ENCODE results near the gene PFKFB2.

PFKFB2 gene

DNA sequence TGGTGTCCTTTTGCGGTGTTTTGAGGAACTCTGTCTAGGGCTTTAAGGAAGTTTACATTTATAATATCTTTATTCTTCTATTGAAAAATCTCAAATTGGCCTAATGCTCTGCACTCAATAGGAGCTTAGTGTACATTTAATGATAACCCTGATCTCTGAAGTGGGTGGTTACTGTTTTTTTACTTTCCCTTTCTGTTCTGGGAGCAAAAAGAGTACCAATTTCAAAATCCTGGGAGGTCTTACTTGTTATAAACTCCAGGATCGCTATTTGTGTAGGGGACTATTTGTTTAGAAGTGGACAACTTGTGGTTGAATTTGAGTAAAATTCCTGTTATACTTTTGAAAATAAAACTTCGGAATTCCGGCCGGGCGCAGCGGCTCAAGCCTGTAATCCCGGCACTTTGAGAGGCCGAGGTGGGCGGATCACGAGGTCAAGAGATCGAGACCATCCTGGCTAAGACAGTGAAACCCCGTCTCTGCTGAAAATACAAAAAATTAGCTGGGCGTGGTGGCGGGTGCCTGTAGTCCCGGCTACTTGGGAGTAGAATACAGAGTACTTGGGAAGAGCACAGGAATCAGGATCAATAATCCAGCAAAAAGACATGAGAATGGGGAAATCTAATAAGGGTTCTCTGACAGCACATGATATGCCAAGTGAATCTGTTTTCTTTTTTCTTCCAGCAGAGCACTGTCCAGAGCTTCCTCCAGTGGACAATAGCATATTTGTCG lies 36.7 kb downstream of the PFKFB2 start:
- DNase-seq = no peak

DNA sequence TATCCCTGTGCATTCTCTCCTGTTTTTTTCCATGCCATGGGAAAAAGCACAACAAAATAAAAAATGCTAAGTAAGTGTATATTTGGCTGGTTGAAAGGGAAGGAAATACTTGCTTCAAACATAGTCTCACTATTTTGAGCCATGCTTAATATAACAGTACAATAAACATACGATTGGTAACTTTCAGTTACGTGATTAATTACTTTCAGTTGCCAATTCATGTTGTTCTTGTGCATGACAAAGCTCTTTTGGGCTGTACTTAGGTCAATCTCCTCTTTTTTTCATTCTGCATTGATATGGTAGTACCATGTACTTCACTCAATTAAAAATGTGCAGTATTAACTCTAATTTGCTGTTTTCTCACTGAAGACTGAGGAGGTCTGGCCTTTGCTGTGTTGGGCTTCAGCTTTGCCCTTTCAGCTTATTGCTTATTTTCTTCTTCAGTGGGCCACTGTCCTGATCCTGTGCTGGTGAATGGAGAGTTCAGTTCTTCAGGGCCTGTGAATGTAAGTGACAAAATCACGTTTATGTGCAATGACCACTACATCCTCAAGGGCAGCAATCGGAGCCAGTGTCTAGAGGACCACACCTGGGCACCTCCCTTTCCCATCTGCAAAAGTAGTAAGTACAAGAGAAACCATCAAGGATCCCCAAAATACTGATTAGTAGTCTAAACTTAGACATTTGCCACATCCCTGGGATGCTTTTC lies 38.3 kb downstream of the PFKFB2 start:
- no peak for DNase-seq

DNA sequence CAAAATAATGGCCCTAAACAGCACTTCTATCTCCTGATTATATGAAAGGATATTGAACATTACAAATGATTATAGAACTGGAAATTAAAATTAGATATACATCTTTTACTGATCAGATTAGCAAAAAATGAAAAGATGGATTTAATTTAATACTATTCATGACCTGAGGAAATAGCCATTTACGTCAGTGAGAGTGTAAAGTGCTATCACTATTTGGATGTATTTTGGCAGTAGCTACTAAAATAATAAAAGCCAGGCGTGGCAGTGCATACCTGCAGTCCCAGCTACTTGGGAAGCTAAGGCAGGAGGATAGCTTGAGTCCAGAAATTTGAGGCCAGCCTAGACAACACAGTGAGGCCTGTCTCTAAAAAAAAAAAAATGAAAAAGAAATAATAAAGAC lies 40.9 kb downstream of the PFKFB2 start:
- DNase-seq = no peak

DNA sequence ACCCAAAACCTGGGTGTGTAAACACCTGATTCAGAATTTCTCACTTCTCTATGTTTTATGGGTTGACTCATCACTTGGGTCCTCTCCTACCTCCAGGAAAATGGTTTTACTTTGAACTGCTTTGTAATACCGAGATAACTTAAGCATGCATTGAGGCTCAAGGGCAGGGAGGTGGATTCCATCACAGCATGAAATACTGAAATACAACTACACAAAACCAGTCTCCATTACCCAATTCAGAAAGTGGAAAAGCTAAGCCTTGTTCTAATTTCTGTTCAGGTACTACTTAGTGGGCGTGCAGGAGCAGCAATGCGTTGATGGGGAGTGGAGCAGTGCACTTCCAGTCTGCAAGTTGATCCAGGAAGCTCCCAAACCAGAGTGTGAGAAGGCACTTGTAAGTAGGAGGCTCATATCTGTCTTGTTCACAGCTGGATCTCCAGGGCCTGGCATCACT lies 44.8 kb downstream of the PFKFB2 start:
- DNase-seq = no peak

DNA sequence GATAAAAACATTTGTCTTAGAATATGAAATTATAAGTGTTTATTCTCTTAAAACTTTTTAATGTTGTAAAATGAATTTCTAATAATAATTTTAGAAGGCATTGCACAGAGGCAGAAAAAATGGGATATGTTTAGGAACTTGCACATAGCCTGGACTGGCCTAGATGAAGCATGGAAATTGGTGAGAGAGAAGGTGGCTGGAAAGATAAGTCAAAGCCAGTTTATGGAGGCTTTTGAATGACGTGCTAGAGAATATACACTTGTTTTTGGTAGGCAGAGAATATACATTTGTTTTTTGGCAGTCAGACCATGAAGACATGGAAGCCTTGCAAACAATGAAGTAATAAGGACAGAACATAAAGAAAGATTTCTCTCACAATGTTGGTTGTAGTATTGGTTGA lies 48.6 kb downstream of the PFKFB2 start:
- DNase-seq = no peak

DNA sequence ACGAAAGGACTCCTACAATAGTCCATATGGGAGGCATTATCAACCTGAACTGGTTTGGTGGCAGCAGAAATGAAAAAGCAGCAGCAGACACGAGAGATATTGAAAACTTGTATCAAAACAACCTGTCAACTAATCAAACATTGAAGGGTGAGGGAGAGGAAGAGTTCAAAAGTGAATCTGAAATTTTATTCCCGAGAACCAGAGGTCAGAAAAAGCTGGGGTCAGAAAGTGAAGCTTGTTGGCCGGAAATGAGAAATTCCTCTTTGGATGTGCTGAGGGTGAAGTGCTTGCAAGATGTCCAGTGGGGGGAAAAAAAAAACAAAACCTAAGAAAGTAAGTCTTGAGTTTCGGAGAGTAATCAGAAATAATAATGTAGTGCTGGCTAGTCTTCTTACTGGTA lies 49.1 kb downstream of the PFKFB2 start:
- DNase-seq = no peak

DNA sequence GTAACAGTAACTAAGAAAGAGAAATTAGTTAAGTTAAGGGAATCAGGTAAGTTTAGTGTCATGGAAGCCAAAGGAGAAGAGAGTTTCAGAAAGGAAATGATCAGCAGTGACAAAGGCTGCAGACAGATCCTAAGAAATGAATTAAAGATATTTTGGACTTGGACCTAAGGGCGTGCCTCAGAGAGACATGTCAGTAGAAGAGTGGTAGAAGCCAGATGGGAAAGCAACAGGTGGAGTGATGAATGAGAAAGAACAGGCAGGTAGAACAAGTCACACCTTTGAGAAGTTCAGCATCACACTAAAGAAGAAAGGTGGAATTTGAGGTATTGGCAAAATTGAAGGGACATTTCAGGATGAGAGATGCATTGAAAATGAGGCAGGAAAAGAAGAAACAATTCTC lies 49.6 kb downstream of the PFKFB2 start:
- no peak for DNase-seq

DNA sequence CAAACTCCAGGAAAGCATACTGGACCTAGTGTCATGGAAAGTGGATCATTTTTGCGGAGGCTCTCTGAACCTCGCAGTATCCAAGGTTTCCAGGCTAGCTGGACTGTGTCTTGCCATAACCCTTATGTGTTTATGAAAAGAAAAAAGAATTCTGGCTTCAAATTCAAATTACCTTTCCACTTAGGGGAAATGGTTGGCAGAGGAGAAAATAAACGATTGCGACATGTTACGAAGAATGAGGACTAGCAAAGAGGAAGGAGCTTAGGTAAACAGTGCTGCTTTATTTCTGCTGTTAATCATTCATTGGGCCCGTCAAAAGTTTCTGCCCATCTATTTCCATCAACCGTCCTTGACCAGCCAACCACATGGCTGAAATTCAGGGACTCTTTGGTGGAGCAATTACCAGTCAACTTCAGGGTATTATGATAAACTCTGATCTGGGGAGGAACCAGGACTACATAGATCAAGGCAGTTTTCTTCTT lies 50.9 kb downstream of the PFKFB2 start, which contains the start of gene C4BPA:
TSS of gene C4BPA (plus strand) at position 342 of the 482 bp plus-strand sequence. CDS start 8,793 bp downstream, outside the sequence.
- DNase-seq = no peak

DNA sequence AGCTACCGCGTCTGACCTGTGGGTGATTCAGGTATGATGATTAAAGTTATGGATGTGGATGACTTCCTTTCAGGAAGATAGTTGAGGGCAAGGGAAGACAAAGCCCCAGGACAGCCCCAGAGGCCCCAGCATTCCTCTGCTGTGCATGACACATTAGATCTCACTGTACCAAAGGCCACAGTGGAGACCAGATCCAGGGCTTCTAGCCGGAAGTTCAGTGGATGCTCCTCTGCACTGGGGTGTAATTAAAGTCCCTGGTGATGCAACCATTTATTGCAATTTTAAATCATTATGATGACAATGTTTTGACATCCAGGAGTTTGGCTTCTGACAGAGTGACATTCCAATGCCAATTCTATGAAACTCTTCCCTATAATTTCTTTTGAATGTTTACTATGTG lies 55.9 kb downstream of the PFKFB2 start:
- DNase-seq = no peak

DNA sequence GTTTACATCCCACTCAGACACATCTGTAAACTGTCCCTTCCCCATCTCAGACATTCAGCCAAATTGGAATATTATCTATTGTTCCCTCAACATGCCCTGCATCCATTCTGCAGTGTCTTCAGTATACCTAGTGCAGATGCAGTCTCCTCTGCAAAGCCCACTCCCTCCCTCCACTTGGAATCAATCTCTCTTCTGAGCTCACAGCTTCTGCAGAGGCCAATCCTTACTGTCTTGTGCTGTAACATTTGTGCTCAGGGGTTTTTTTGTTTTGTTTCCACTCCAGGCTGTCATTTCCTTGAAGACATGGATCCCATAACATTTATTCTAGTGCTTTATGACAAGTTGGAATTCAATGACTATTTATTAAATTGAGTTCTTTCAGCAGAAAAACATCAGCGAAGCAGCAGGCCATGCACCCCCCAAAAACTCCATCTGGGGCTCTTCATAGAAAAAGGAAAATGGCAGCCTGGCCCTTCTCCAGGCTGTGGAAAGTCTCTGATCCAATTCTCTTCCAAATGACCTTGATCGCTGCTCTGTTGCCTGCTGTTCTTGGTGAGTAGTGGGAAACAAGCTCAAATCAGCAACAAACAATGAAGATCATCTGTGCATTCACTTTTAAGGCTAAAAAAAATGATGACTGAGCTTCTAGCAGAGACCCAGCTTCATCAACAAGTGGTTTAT lies 59.7 kb downstream of the PFKFB2 start:
- no peak for DNase-seq

DNA sequence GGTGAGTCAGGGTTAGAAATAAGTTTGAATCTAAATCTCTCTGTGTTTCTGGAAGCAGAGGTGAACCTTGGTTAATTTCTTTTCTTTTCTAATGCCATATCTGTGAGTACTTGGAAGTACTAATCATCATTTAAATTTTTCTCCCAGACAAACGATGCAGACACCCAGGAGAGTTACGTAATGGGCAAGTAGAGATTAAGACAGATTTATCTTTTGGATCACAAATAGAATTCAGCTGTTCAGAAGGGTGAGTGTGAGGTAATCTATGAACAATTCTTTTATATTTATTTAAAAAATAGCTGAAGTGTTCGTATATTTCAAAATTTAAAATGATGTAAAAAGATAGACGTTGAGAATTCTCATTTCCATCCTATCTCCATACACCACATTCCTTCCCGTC lies 62.2 kb downstream of the PFKFB2 start:
- peak; percentile 42 for DNase-seq

DNA sequence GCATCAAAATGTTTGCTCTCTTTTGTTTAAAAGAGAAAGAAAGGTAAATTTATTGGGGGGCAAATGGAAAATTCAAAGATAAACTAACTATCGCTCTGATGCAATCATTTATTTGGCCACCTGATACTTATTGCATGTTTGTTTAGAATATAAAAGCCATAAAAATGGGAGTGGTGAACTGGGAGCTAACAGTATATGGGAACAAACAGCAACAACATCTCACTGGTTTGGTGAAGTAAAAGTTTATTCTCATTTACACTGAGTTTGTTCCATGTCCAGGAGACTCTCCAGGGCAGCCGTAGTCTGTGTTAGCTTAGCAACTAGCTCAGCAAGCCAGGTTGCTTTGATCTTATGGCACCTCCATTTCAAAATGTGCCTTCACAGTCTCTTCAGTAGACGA lies 71.3 kb downstream of the PFKFB2 start:
- DNase-seq = no peak

DNA sequence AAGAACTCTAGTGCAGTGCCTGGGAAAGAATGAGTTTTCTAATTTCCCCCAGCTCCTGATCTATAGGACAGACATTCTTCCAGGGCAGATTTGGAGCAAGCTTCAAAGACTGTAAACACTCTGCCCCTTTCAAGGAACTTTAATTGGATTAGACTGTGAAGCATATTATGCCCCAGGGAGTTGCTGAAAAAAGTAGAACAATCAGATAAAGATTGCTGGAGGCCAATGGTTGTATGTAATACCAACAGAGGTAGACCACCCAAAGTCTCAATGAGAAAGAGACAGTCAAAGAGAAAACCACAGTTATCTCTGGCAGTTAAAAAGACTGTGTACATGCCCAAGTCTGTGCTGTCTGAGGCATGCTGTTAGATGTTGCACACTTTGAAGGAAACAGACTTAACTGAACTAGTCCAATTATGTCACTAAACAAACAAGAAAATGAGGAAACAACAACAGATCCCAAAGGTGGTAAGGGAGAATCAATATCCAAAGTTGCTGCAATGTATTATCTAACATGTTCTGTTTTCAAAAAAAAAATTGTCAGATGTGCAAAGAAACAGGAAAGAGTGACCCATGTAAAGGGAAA lies 75.4 kb downstream of the PFKFB2 start:
- no peak for DNase-seq

DNA sequence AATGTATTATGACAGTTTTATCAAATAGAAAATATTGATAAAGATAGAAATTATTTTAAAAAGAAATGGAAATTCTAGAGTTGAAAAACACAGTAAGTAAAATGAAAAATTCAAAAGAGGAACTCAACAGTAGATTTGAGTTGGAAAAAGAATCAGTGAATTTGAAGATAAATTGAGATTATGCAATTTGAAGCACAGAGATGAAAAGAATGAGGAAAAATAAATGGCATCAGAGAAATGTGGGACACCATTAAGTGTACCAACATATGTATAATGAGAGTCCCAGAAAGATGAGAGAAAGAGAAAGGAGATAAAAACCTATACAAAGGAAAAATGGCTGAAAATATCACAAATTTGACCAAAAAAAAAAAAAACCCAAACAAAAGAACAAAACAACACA lies 76.0 kb downstream of the PFKFB2 start:
- DNase-seq = no peak

Data from fibroblast of skin of abdomen (primary cell).